ENCODE results near the gene MAPT.

DNA sequence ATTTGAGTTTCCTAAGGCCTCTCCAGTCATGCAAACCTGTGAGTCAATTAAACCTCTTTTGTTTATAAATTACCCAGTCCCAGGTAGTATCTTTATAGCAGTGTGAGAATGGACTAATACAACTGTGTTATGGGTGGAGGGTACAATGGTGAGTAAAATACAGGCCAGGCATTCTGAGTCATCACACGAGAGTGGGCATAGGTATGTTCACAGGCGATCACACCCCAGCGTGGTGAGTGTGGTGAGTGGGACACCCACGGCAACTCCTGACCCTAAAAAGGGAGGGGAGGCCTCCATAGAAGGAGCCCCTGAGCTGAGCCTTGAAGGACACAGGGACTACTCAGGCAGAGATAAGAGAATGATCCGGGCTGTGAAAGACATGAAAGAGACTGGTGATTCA, 22.6 kb upstream of the MAPT start:
- TF ChIP-seq, protein P1, sequence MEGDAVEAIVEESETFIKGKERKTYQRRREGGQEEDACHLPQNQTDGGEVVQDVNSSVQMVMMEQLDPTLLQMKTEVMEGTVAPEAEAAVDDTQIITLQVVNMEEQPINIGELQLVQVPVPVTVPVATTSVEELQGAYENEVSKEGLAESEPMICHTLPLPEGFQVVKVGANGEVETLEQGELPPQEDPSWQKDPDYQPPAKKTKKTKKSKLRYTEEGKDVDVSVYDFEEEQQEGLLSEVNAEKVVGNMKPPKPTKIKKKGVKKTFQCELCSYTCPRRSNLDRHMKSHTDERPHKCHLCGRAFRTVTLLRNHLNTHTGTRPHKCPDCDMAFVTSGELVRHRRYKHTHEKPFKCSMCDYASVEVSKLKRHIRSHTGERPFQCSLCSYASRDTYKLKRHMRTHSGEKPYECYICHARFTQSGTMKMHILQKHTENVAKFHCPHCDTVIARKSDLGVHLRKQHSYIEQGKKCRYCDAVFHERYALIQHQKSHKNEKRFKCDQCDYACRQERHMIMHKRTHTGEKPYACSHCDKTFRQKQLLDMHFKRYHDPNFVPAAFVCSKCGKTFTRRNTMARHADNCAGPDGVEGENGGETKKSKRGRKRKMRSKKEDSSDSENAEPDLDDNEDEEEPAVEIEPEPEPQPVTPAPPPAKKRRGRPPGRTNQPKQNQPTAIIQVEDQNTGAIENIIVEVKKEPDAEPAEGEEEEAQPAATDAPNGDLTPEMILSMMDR (IDR thresholded peaks at IDR 0.05): no peak
- TF ChIP-seq POLR2A (IDR thresholded peaks at IDR 0.05): no peak
